Keratinocyte (primary cell): Measurements from ENCODE around the gene ITGB2. TPM values are rescaled to one million over a fixed set of nuclear protein-coding genes. Genes with fewer than 3 reads are reported as not detected.

ENCODE experiments used
- DNase-seq: peaks from one replicate; pipeline ENCODE4 v3.0.0-alpha.2; 2011; ENCODE audit warnings: low read depth, missing footprints, low spot score
- FAIRE-seq: peaks from 2 replicates; lab custom pipeline; 2011; peaks lifted over from hg19 to GRCh38; lab: Jason Lieb, UNC
- H2AFZ ChIP-seq: 2 replicates; pipeline ENCODE4 v1.6.0; 2012; ENCODE audit warnings: low read length, control low read depth, inconsistent platforms; ENCODE audit not compliant: control insufficient read depth
- H3K27ac ChIP-seq: 2 replicates; pipeline ENCODE4 v1.5.1; 2011; ENCODE audit warnings: low read length; ENCODE audit not compliant: control insufficient read depth, insufficient read depth
- H3K27me3 ChIP-seq: 3 replicates; pipeline ENCODE4 v1.6.0; 2011; ENCODE audit warnings: low read length; ENCODE audit not compliant: control insufficient read depth, insufficient read depth; ENCODE audit errors: extremely low read depth
- H3K36me3 ChIP-seq, 2 experiments: 2 replicates in 1 of 2; 3 replicates in 1 of 2; pipeline ENCODE4 v1.5.1; 2011; ENCODE audit warnings: low read length in 2 of 2, mild to moderate bottlenecking in 1 of 2; ENCODE audit not compliant: control insufficient read depth in 2 of 2, insufficient read depth in 2 of 2; ENCODE audit errors: extremely low read depth in 1 of 2
- H3K4me1 ChIP-seq: 3 replicates; pipeline ENCODE4 v1.5.1; 2011; ENCODE audit warnings: low read length; ENCODE audit not compliant: control insufficient read depth, insufficient read depth; ENCODE audit errors: extremely low read depth
- H3K4me2 ChIP-seq: 3 replicates; pipeline ENCODE4 v1.6.0; 2011; ENCODE audit warnings: low read depth, low read length; ENCODE audit not compliant: control insufficient read depth, insufficient read depth; ENCODE audit errors: extremely low read depth
- H3K4me3 ChIP-seq, 3 experiments: fragments of 200-600 bp in 1 of 3; sonication (generic) in 1 of 3; 2 replicates in 2 of 3; 3 replicates in 1 of 3; pipeline ENCODE4 v1.5.1; 2011 to 2016; ENCODE audit warnings: low read length in 3 of 3, mild to moderate bottlenecking in 3 of 3, control low read depth in 2 of 3, inconsistent platforms in 1 of 3, low read depth in 1 of 3, mixed read lengths in 1 of 3, mixed run types in 1 of 3, moderate library complexity in 1 of 3; ENCODE audit not compliant: control insufficient read depth in 2 of 3, insufficient read depth in 2 of 3; ENCODE audit errors: extremely low read depth in 1 of 3
- H3K79me2 ChIP-seq: 2 replicates; pipeline ENCODE4 v1.6.0; 2012; ENCODE audit warnings: low read length; ENCODE audit not compliant: control insufficient read depth, insufficient read depth
- H3K9ac ChIP-seq: 3 replicates; pipeline ENCODE4 v1.6.0; 2011; ENCODE audit warnings: low read length; ENCODE audit not compliant: control insufficient read depth, insufficient read depth; ENCODE audit errors: extremely low read depth
- H3K9me1 ChIP-seq: 3 replicates; pipeline ENCODE4 v1.6.0; 2011; ENCODE audit warnings: low read length; ENCODE audit not compliant: control insufficient read depth, insufficient read depth; ENCODE audit errors: extremely low read depth
- H3K9me3 ChIP-seq: 2 replicates; pipeline ENCODE4 v1.5.1; 2012; ENCODE audit warnings: low read depth, low read length; ENCODE audit not compliant: control insufficient read depth
- H4K20me1 ChIP-seq: 3 replicates; pipeline ENCODE4 v1.6.0; 2011; ENCODE audit warnings: low read length; ENCODE audit not compliant: control insufficient read depth, insufficient read depth; ENCODE audit errors: extremely low read depth
- CTCF ChIP-seq, 3 experiments: IDR thresholded peaks in 1 of 3; conservative IDR thresholded peaks in 1 of 3; optimal IDR thresholded peaks in 1 of 3; 2 replicates in 2 of 3; 3 replicates in 1 of 3; pipeline versions ENCODE3 to v1.5.1; 2011; ENCODE audit warnings: low read length in 3 of 3, mild to moderate bottlenecking in 3 of 3, moderate library complexity in 2 of 3, control low read depth in 1 of 3, inconsistent platforms in 1 of 3; ENCODE audit not compliant: insufficient read depth in 2 of 3; ENCODE audit errors: extremely low read depth in 1 of 3
- EZH2 ChIP-seq: IDR thresholded peaks from one replicate; pipeline ENCODE4 v1.6.1; 2012; ENCODE audit warnings: inconsistent platforms, mild to moderate bottlenecking, low read length, moderate library complexity
- dilution Hi-C: fragments of 300-500 bp; cut with MboI; formaldehyde crosslinking; loops from one replicate; pipeline ENCODE4 v1.7.0; 2020; ENCODE audit warnings: low sequenced_read_pairs; ENCODE audit not compliant: extremely low pct_ligation_motif_present
- polyA plus RNA-seq, 5 experiments: library from polyadenylated mRNA; depleted of rRNA in 3 of 5; stranded (reverse) in 3 of 5; stranded (forward) in 1 of 5; unstranded in 1 of 5; fragments of >200 nt; gene quantifications; 1 replicate in 1 of 5; 2 replicates in 3 of 5; 3 replicates in 1 of 5; pipeline versions ENCODE4 v1.2.1 to v1.2.3, GENCODE V29; 2011 to 2012; ENCODE audit warnings: missing spikeins in 2 of 5, low read depth in 1 of 5, low replicate concordance in 1 of 5

Gene ITGB2
- polyA plus RNA-seq, 1 donor (not counting 4 experiments of a cell fraction or from before 2014, with no cell fraction given): 0.55 TPM

GRCh38 chr21:44886113-44887075 is 34.3 kb downstream of the ITGB2 start:
- Histone ChIP-seq H3K9ac (no peak overlapping the region), H3K27me3 (peaks cover 60% of the 10 kb centered on the region), H3K36me3 (no peaks in the 10 kb centered on the region), H3K4me3 (no peak overlapping the region), H3K9me3 (no peaks in the 10 kb centered on the region), H4K20me1 (no peaks in the 10 kb centered on the region), H3K9me1 (no peaks in the 10 kb centered on the region), H3K27ac (no peak overlapping the region), H2AFZ (no peak overlapping the region), H3K79me2 (no peaks in the 10 kb centered on the region), H3K4me1 (peaks cover 31% of the 10 kb centered on the region), H3K4me2 (no peak overlapping the region)
- no peak for TF ChIP-seq CTCF (optimal IDR thresholded peaks at IDR 0.05 in 1 of 3, IDR thresholded peaks at IDR 0.05 in 1 of 3, conservative IDR thresholded peaks at IDR 0.05 in 1 of 3; ENCODE audit: extremely low read depth in 1 of 3, insufficient read depth in 2 of 3, low read length in 3 of 3)
- TF ChIP-seq EZH2: no peak
- dilution Hi-C loops: no loop called here
- no peak for FAIRE-seq
- DNase-seq: no peak

- H3K27me3 ChIP-seq: peaks cover 52% of the 10 kb centered on the region
- H2AFZ ChIP-seq: no peak overlapping the region
- H3K4me3 ChIP-seq: no peak overlapping the region
- H3K4me1 ChIP-seq: peaks cover 32% of the 10 kb centered on the region
- no peaks in the 10 kb centered on the region for H3K79me2 ChIP-seq
- H4K20me1 ChIP-seq: no peaks in the 10 kb centered on the region
- DNase-seq (no peak), FAIRE-seq (no peak)
- H3K9me1 ChIP-seq: no peaks in the 10 kb centered on the region
- no peak overlapping the region for H3K4me2 ChIP-seq
- H3K27ac ChIP-seq: no peak overlapping the region
- H3K36me3 ChIP-seq: no peaks in the 10 kb centered on the region
- no peak overlapping the region for H3K9ac ChIP-seq
- no peaks in the 10 kb centered on the region for H3K9me3 ChIP-seq
- no peak for TF ChIP-seq EZH2
- no peak for TF ChIP-seq CTCF (optimal IDR thresholded peaks at IDR 0.05 in 1 of 3, IDR thresholded peaks at IDR 0.05 in 1 of 3, conservative IDR thresholded peaks at IDR 0.05 in 1 of 3; ENCODE audit: extremely low read depth in 1 of 3, insufficient read depth in 2 of 3, low read length in 3 of 3)
- dilution Hi-C loops: no loop called here
Observed at GRCh38 chr21:44885615-44886014, 35.1 kb downstream of the ITGB2 start.
